Liver (tissue), 9 donors: ENCODE data around the gene WSCD1. TPM values are rescaled to one million over a fixed set of nuclear protein-coding genes. Genes with fewer than 3 reads are reported as not detected.

Experiments used
- DNase-seq: peaks from one replicate; pipeline ENCODE4 v3.0.0-alpha.2; 2017; ENCODE audit warnings: low spot score
- H3K27ac ChIP-seq, 2 donors: one replicate each; pipeline ENCODE4 v1.7.0; 2013; ENCODE audit warnings: inconsistent platforms in 2 of 2, low read length in 2 of 2, control low read depth in 1 of 2, low read depth in 1 of 2, mild to moderate bottlenecking in 1 of 2
- H3K27me3 ChIP-seq, 4 donors: one replicate each; pipeline versions ENCODE4 v1.6.1 to v1.7.0; 2013; ENCODE audit warnings: low read length in 3 of 4, inconsistent platforms in 1 of 4, mild to moderate bottlenecking in 1 of 4, moderate library complexity in 1 of 4; ENCODE audit not compliant: control insufficient read depth in 4 of 4, insufficient read depth in 4 of 4
- H3K36me3 ChIP-seq, 4 donors: one replicate each; pipeline versions ENCODE4 v1.6.1 to v1.7.0; 2013; ENCODE audit warnings: low read length in 3 of 4, mild to moderate bottlenecking in 3 of 4, low read depth in 1 of 4, moderate library complexity in 1 of 4; ENCODE audit not compliant: control insufficient read depth in 4 of 4, insufficient read depth in 3 of 4
- H3K4me1 ChIP-seq, 4 donors: one replicate each; pipeline versions ENCODE4 v1.6.1 to v1.7.0; 2013; ENCODE audit warnings: low read length in 3 of 4, mild to moderate bottlenecking in 3 of 4, moderate library complexity in 1 of 4; ENCODE audit not compliant: control insufficient read depth in 4 of 4, insufficient read depth in 4 of 4
- H3K4me3 ChIP-seq, 3 donors: one replicate each; pipeline versions ENCODE4 v1.6.1 to v1.7.0; 2013; ENCODE audit warnings: low read length in 3 of 3, control low read depth in 1 of 3, low read depth in 1 of 3, mild to moderate bottlenecking in 1 of 3
- H3K9ac ChIP-seq, 2 donors: one replicate each; pipeline ENCODE4 v1.7.0; 2013; ENCODE audit warnings: low read length in 2 of 2, mild to moderate bottlenecking in 2 of 2, moderate library complexity in 2 of 2, control low read depth in 1 of 2, low read depth in 1 of 2
- H3K9me3 ChIP-seq, 4 donors: one replicate each; pipeline versions ENCODE4 v1.6.1 to v1.7.0; 2013; ENCODE audit warnings: low read length in 3 of 4; ENCODE audit not compliant: control insufficient read depth in 4 of 4
- CTCF ChIP-seq: fragments of 150-350 bp; IDR thresholded peaks from 2 replicates; pipeline ENCODE4 v1.5.1; 2017; ENCODE audit warnings: improper control_type of control experiment, low read depth, low read length; ENCODE audit not compliant: missing input control
- GABPA ChIP-seq, 2 donors: IDR thresholded peaks in 1 of 2; conservative IDR thresholded peaks in 1 of 2; 2 replicates each; pipeline ENCODE4 v1.6.1; 2016; ENCODE audit warnings: antibody characterized with exemption in 2 of 2, mild to moderate bottlenecking in 1 of 2, moderate library complexity in 1 of 2
- HNF4A ChIP-seq, 2 donors: conservative IDR thresholded peaks; 2 replicates each; pipeline ENCODE4 v1.6.1; 2016; ENCODE audit warnings: antibody characterized with exemption in 2 of 2, mild to moderate bottlenecking in 2 of 2
- HNF4G ChIP-seq: IDR thresholded peaks from 2 replicates; pipeline ENCODE4 v1.6.1; 2016; ENCODE audit warnings: antibody characterized with exemption
- JUND ChIP-seq, 2 donors: IDR thresholded peaks; 2 replicates each; pipeline ENCODE4 v1.6.1; 2016; ENCODE audit warnings: antibody characterized with exemption in 2 of 2
- NR2F2 ChIP-seq: IDR thresholded peaks from 2 replicates; pipeline ENCODE4 v1.6.1; 2016; ENCODE audit warnings: antibody characterized with exemption
- RAD21 ChIP-seq, 2 donors: IDR thresholded peaks; 2 replicates each; pipeline ENCODE4 v1.6.1; 2016; ENCODE audit warnings: antibody characterized with exemption in 2 of 2, mild to moderate bottlenecking in 2 of 2
- SP1 ChIP-seq: IDR thresholded peaks from 2 replicates; pipeline ENCODE4 v1.6.1; 2018; ENCODE audit warnings: antibody characterized with exemption, mild to moderate bottlenecking
- YY1 ChIP-seq: IDR thresholded peaks from 2 replicates; pipeline ENCODE4 v1.6.1; 2016; ENCODE audit warnings: antibody characterized with exemption, mild to moderate bottlenecking
- ZBTB33 ChIP-seq: IDR thresholded peaks from 2 replicates; pipeline ENCODE4 v1.6.1; 2016; ENCODE audit warnings: antibody characterized with exemption
- WGBS: extraction: QIAGEN DNeasy Blood & Tissue Kit; methylation state at CpG from one replicate; pipeline ENCODE4 v1.1.7; 2013; 5-methylcytosine and 5-hydroxymethylcytosine counted together
- polyA plus RNA-seq, 2 donors: library from polyadenylated mRNA; stranded (reverse) in 1 of 2; unstranded in 1 of 2; fragments of 200-250 nt in 1 of 2; fragments of >200 nt in 1 of 2; fragmentation: Nextera tagmentation in 1 of 2; extraction: Ambion mirVana in 1 of 2; gene quantifications; one replicate each; pipeline versions ENCODE4 v1.2.1 to v1.2.3, GENCODE V29; 2013 to 2015
- total RNA-seq, 2 donors: library from RNA; depleted of rRNA; stranded (reverse); fragments of >200 nt; gene quantifications; one replicate each; pipeline ENCODE4 v1.2.3, GENCODE V29; 2014
- TF ChIP-seq, protein P1 (sequence below): IDR thresholded peaks from 2 replicates; pipeline ENCODE4 v1.6.1; 2016; ENCODE audit warnings: antibody characterized with exemption
- donor health status: healthy.
- donor health status: healthy.
- donor health status: healthy.
- donor health status: healthy.
- donor health status: healthy.

The WSCD1 gene
- total and polyA plus RNA-seq, 4 donors: 0.10 to 3.8 (median 1.3) TPM

- peaks cover 0 to 7% (median 2%) of the 10 kb centered on the region in 4 donors for H3K4me1 ChIP-seq
- H3K4me3 ChIP-seq: no peak overlapping the region
- no peak for DNase-seq
- no peak overlapping the region for H3K27ac ChIP-seq
- no peak overlapping the region for H3K9ac ChIP-seq
- H3K36me3 ChIP-seq: no peaks in the 10 kb centered on the region
- peaks cover 0 to 3% (median under 1%) of the 10 kb centered on the region in 4 donors for H3K27me3 ChIP-seq
- no peak for TF ChIP-seq CTCF
- no peak for TF ChIP-seq JUND (IDR thresholded peaks at IDR 0.05)
- TF ChIP-seq SP1: no peak
- 57% methylated on average over 6 of the region's 6 CpGs for WGBS
- H3K9me3 ChIP-seq: no peaks in the 10 kb centered on the region
Observed at GRCh38 chr17:6064868-6065267, 5.3 kb upstream of the WSCD1 start.

- peaks cover 0 to 8% (median 3%) of the 10 kb centered on the region in 4 donors for H3K4me1 ChIP-seq
- 86% methylated on average over 7 of the region's 7 CpGs for WGBS
- H3K4me3 ChIP-seq: no peak overlapping the region
- H3K9ac ChIP-seq: no peak overlapping the region
- H3K27ac ChIP-seq: no peak overlapping the region
- no peaks in the 10 kb centered on the region for H3K36me3 ChIP-seq
- DNase-seq: no peak
- peaks cover 0 to 3% (median under 1%) of the 10 kb centered on the region in 4 donors for H3K27me3 ChIP-seq
- no peaks in the 10 kb centered on the region for H3K9me3 ChIP-seq
- TF ChIP-seq HNF4A (conservative IDR thresholded peaks at IDR 0.05) (no peak), GABPA (IDR thresholded peaks at IDR 0.05 in 1 of 2, conservative IDR thresholded peaks at IDR 0.05 in 1 of 2) (no peak), HNF4G (no peak)
Observed at GRCh38 chr17:6065351-6065750, 4.8 kb upstream of the WSCD1 start.

DNA sequence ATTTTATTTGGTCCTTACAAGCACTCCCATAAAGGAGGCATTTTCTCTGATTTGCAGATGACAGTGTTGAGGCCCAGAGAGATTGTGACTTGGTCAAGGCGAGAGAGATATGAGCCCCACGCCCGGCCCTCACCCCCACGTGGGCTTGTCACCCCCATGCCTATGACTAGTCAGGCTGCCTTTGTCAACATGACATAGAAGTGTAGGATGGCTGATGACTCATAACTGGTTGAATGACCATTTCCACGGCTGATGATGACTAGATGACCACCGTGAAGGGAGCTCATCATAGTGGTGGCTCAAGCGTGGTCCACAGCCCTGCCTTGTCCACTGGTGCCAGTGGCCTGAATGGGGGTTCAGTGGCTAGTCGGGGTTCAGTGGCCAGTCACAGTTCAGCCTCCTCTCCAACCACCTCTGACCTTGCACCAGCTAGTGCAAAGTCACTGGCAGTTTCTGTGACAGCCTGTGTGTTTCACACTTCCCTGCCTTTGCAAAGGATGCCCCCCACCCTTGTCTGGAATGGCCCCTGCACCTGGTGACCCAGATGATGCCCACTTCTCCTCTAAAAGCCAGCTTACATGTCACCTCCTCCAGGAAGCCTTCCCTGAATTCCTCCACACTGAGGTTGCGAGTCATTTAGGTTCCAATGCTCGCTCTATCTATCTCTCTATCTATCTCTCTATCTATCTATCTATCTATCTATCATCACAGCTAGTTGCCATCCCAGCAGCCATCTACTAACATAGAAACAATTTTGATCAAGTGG lies 3.8 kb upstream of the WSCD1 start:
- Histone ChIP-seq H3K36me3 (no peaks in the 10 kb centered on the region), H3K9me3 (no peaks in the 10 kb centered on the region), H3K27me3 (peaks cover 0 to 2% (median under 1%) of the 10 kb centered on the region in 4 donors), H3K27ac (no peak overlapping the region), H3K9ac (no peak overlapping the region), H3K4me3 (no peak overlapping the region), H3K4me1 (peaks cover 0 to 14% (median 8%) of the 10 kb centered on the region in 4 donors)
- TF ChIP-seq RAD21 (IDR thresholded peaks at IDR 0.05) (no peak), HNF4G (no peak), ZBTB33 (no peak), YY1 (no peak), GABPA (IDR thresholded peaks at IDR 0.05 in 1 of 2, conservative IDR thresholded peaks at IDR 0.05 in 1 of 2) (no peak), NR2F2 (no peak)
- TF ChIP-seq, protein P1, sequence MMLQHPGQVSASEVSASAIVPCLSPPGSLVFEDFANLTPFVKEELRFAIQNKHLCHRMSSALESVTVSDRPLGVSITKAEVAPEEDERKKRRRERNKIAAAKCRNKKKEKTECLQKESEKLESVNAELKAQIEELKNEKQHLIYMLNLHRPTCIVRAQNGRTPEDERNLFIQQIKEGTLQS: no peak
- DNase-seq: no peak
- 75% methylated on average over 10 of the region's 10 CpGs for WGBS
